GM19324 (cell line): ENCODE results near the gene PKNOX2.

Source experiments
- ATAC-seq: cut with Tn5 transposase; IDR thresholded peaks from one replicate; pipeline ENCODE4 v1.9.1; 2021; ENCODE audit warnings: mild to moderate bottlenecking, moderate library complexity; ENCODE audit not compliant: unreplicated experiment, low FRiP score

The PKNOX2 gene

DNA sequence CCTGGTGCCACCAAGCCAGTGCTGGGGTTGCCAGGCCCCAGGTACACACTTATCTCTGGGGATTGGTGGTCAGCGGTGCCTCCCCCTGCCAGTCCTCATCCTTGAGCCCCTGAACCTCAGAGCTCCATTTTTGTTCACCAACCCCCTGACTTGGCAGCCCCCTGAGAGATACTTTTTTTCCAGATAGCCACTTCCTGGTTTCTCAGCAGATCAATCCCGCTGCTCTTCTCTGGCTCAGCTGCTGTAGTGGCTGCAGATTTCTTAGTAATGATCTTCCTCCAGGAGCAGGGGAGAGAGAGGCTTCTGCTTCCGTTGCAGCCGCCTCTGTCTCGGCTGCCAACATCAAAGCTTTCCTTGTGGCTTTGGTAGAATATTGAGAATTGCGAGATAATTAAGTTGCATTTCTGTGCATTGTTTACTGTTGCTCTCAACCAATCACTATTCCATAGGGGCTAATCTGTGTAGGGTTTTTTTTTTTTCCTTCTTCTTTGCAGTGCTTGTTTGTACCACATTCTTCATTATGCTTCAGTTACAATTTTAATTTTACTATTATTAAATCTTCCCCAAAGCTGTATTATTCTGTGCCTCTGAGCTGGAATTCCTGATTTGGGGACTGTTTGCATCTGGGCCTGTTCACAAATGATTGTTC is 92.1 kb downstream of the PKNOX2 start:
- no peak for ATAC-seq

DNA sequence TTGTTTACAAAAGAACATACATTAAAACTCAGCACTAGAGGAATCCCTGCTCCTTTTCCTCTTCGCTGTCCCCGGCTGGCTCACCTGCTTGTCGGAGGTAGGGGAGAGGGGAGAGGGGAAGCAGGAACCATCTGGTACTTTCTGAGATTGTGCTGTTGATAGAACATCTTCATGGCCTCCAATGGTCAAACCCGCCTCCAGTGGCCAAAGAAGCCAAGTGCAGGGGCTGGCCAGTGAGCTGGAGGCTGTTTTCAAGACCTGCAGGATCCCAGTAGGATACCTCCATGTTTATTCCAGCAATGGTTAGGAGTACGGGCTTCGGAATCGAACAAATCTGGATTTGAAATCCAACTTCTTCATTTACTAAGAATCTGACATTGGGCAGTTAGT is 92.6 kb downstream of the PKNOX2 start:
- ATAC-seq: no peak

DNA sequence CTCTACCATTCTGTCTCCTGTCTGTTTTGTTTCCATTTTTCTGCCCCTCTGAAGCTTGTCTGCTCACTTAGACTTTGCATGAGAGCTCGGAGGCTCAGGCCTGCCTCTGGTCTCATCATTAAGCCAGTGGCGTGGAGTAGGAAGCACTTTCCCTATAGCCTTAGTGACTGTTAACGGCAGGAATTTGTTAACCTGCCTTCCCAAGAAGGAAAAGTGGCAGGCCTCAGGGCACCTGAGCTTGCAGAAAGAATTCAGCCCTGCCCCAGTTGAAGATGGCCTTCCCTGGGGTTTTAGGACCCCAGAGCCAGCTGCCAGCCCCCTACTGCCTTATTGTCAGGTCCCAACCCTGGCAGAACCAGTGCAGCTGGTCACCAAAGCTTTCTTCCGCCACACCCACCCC is 93.2 kb downstream of the PKNOX2 start:
- ATAC-seq: no peak

DNA sequence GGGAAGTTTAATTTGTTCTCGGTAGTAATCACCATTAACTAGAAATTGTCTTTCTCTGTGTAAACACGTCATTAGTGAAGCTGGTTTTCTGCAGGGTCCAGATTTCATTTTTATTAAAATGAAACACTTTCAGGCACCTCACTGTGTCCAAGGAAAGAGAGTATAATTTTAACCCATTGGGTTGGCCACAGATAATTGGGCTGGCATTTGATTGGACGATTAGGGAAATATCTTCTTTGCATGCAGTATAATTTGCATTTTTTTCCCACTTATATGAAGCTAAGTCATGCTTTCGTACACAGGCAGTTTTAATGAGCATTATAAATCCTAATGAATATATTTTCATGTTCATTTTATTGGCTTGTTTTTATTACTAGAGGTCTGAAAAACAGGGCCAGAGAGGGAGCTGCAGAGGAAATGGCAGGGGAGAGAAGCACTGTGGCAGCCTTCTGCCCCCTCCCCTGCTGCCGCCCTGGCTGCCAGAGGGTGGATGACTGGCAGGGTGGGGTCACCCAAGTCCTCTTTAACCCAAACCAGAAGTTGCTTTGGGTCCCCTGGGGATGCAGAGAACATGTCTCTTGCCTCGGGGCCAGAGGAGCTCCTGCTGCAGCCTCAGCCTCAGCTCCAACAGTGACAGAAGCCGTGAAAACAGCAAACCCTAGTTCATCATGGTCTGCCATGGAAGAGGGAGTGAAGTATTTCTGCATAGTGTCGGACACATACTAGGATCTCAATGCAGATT is 93.9 kb downstream of the PKNOX2 start:
- ATAC-seq: no peak

DNA sequence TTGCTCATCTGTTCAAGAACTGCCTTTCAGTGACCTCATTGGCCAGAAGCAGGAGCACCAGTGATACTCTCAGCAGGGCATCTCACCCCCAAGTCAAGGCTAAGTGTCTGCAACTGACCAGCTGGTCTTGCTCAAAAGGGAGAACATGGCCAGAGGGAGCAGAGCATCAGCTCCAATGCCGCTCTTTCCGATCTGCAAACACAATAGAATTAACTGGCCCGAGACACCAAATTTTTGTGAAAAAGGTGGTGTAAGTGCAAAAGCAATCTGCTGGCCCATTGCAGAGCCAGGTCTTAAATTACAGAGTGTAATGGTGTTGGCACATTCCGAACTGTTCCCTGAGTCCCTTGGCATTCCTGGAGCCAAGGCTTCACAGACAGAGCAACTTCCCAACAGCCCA is 97.0 kb downstream of the PKNOX2 start:
- ATAC-seq: no peak

DNA sequence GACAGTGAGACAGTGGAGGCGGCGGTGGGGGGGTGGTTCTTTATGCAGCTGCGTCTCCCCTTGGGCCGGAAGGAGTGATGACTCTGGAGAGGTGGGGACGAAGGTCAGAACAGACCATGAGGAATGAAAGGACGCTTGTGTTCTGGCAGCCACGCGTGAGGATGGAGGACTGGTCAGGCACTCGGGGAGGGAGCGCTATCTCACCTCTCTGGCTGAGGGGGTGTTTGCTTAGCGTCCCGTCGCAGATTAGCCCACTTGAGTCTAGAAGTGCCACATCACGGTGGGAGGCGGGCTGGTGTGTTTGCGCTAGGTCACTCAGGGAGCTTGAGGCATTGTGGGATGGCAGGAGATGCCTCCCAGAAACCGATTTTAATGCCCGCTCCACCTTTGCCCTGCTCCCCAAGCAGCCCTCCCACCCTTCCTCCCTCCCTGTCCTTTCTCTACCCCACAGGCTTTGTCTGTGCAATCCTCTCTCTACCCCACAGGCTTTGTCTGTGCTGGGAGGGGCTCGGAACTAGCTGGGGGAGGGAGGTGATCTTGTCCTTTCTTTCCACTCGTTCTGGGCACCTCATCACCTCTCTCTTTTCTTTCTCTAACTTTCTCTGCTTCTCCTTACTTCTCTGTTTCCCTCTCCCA is 97.8 kb downstream of the PKNOX2 start:
- no peak for ATAC-seq

DNA sequence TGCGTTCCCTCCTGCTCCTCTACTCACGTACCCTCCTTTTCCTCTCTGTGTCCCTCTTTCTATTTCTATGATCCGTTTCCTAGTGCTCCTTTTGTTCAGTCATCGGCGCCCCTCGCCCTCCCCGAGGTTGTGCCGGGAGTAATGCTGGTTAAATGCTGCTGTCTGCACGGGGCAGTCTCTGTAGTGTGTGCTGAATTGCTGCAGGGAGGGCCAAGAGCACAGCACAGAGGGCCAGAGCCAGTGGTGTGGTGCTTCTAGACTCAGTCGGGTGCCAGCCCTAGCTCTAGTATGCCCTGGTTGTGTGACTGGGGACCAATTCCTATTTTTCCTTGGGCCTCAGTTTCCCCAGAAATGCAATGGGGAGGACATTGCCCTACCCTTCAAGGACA is 98.3 kb downstream of the PKNOX2 start:
- no peak for ATAC-seq

DNA sequence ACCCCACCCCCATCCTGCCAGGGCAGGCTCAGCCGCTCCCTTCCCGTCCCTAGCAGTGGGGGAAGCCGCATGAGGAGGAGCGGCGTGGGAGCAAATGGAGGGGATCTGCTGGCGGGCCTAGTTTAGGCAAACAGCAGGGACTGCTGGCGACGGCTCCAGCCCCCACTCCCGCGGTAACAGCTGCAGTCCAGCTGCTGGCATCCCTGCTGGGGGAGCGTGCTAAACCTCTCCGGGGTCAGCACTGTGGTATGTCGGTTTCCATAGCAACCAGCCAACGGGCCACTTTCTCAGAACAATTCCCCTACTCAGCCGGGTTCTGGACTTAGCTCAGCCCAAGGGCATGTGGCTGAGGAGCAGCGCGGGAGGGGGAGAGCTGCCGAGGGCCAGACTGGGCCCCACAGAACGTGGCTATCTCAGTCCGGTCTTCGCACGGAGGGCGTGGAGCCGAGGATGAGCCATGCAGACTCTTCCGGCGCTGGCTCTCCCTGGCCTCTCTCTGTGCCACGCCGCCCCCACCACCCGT is 98.8 kb downstream of the PKNOX2 start:
- ATAC-seq: no peak

DNA sequence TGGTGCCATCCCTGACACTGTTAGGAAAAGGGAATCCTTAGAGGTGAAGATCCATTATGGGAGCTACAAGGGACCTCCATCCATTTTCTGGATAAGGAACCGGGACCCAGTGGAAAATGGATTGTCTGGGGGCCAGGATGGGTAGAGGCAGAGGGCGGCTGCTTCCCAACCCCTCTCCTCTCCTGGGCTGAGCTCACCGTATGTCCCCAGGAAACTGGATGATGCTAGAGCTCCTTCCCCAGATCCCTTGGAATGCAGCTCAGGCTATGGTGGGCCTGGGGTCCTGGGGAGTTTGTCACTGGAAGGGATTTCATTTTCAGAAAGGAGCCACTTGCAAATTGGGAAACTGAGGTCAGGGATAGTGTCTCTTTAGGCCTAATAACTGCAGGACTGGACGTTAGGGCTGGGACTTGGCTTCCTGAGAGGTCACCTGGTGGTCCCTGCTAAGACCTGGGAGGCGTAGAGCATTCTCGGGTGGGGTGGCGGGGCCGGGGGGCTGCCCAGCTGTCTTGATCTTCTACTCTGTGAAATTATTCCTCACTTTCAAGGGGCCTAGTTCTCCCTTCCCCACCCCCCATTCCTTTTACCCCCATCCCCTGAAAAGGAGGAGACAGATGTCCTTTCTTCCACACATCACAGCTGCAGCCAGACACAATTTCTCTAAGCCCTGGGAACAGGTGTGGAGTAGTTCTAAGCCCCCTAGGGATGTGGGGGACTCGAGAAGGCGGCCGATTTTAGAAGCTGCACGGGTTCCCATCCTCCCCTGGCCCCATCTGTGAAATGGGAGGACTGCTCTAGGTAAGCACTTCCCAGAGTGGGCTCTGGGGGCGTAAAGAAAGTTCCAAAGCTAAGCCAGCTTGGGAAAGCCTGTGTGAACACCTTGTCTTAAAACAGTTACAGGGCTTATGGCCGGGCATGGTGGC is 99.8 kb downstream of the PKNOX2 start:
- ATAC-seq: no peak

DNA sequence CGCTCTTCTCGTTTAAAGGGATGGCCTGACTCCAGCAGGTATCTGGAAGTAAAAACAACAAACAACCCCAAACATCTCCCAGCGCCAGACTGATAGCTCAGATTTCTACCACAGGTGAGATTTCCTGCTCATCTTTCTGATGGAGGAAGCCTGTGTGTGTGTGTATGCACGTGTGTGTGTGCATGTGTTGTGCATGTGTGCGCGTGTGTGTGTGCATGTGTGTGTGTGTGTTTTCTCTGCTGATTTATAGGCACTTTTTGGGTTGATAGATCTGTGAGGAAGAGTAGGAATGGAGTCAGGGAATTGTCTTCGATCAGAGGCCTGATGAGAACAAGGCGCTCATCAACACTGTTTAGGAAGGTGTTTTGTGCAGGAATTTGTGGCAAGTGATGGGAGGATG is 103.0 kb downstream of the PKNOX2 start:
- no peak for ATAC-seq

DNA sequence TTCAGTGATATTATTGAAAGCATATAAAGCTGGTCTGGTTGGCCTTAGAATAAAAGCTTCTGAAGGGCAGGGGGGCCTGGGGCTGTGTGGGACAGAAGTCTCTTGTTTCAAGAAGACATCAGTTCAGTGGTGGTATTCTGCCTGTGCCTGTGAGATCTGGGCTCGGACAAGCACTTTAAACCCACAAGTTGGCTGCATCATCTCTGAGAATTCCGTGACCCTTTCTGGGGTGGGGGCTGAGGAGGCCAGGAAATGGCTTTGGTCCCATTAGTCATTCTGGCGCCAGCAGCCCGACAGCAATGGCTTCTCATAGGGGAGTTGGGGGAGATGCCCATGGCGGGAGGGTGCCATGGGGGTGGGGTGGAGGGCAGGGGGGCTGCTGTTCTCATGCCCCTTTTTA is 104.1 kb downstream of the PKNOX2 start:
- ATAC-seq: no peak

DNA sequence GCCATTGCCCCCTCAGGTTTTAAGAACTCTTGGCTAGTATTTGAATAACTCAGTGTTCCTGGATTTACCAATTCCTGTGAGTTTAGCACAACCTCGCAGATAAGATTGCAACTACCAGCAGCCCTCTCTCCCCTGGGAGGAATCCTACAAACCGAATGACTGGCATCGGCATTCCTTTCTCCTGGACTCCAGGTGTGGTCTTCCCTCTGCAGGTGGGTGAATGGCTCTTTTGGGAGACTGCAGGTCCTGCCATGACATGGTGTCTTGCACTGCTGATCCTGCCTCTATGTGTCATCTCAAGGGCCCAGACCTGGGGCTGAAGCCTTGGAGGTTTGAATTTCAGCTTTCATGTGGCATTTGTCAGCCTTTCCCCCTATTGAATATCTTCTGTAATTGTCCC is 105.6 kb downstream of the PKNOX2 start:
- ATAC-seq: no peak

DNA sequence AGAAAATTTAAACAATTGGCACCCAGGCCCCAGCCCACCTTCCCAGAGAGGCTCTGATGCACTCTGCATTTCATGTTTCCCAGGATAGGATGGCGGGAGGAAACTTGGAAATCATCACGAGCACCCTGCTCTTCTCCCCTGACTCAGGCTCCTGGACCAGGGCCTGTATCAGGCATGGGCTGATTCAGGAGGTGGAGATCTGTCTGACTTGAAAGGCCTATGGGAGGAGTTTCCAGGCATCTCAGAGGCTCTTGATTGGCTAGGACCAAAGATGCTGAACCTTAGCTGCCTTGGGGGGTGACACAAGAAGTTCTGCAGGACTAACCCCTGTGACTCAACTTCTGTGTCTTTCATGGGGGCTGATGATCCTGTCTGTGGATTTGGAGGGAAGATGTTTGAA is 106.2 kb downstream of the PKNOX2 start:
- ATAC-seq: no peak

DNA sequence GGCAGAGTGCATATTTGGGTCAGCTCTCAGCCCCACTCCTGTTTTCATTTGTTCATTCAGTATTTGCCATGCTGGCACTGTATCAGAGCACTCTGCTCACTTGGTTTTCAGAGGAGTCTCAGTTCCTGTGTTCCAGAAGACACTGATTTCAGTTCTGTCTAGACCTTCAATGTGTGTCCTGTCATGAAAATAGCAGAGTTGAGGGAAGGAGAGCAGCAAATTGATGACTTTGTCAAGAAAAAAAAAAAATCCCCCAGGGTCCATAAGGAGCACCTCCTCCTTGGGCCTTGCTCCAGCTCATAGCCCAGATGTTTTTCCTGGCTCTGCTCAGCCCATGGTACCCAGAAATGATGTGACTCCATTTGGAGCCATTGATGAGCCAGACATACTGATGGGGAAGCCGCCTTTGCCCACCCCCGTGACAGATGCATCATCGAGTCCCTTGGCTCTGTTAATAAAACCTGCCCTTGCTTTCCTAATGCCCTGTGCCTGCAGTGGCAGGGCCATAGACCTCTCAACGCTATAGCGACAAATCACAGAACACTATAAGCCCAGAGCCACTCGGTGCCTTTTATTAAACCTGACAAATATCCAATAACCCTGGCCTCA is 107.0 kb downstream of the PKNOX2 start:
- no peak for ATAC-seq

DNA sequence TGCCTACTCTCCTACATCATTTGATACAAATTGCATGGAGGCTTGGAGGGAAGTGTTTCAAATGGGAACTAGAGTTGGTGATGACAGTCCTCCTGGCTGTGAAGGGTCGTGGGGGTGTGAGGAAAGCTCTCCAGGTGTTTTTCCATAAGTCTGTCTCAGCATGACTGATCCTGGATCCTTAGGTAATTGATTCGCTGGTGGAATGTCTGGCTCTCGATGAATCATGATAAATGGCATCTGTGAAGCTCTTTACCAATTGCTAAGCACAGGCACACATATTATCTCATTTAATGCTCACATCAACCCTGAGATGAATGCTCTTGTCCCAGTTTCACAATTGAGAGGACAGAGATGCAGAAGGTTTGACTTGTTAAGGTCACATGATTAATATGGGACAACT is 107.5 kb downstream of the PKNOX2 start:
- ATAC-seq: no peak

DNA sequence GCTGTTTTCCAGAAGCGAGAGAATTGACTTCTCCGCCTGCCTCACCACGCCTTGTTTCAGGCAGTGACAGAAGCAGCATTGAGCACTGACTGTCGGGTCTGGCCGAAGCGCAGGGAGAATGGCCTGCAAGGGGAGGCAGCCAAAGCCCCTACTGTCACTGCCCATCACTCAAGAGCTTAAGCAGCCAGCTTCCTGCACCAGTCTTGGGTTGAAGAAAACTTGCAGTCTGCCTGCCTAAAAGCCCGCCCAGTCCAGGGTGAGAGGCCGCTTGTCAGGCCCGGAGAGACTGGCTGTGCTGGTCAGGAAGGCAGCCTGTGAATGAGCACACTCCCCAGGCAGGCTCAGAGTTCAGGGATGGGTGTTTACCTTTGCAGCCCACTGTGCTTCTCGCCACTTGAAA is 108.3 kb downstream of the PKNOX2 start:
- no peak for ATAC-seq

DNA sequence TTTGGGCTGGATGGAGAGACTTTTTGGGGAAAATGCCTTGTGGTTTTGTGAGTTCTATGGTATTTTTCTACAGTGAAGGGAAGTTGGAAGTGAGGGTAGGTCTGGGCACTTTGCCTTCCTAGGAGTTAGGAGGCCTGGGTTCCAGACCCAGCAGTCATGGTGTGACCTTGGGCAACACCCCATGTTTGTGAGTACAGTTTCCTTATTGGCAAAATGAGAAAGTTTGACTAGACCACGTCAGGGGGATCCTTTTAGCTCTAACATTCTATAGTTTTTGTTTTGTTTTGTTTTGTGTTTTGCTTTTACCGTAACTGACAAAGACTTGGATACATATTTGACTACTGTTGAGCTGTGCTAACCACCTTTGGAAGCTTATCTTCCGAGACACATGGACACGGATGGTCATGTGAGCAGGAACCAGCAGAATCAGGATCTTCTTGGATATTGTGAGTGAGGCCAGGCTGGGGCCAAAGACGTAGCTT is 109.0 kb downstream of the PKNOX2 start:
- no peak for ATAC-seq

DNA sequence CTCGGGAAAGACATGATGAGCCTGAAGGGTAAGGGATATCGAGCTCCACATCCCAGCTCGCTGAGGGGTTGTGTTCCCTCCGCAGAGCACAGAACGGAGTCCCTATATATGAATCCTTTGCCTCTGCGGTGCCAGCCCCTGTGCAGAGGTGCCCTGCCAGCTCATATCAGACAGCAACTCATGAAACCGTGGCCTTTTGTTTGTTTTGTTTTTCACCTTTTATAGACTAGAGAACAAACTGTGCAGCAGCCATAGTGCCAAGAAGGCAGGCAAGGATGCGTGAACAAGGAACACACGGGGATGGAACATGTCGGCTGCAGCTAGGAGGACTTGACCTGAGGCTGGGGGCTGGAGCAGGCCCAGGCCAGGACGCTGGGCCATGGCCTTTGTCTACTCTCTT is 109.8 kb downstream of the PKNOX2 start:
- no peak for ATAC-seq

DNA sequence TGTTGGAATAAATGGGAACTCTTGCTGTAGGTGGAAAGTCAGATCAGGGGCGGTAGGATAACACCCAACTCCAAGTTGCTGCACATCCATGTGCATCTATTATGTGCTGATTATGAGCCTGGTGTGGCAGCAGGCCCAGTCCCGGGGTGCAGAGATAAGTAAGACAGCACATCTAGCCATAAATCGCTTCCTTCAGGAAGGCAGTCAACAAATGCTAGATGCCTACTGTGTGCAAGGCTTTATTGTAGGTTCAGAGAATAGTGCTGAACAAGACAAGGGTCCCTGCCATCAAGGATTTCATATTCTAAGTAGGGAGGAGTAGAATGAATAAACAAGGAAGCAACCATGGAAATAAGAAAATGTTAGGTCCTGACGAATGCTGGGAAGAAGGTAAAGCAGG is 110.2 kb downstream of the PKNOX2 start:
- ATAC-seq: no peak
